HepG2 (cell line): Measurements from ENCODE around the gene CDC37L1. TPM values are rescaled to one million over a fixed set of nuclear protein-coding genes. Genes with fewer than 3 reads are reported as not detected.

Experiments used
- ARID5B ChIP-seq: IDR thresholded peaks from 2 replicates; pipeline ENCODE4 v1.4.0; 2020; ENCODE audit warnings: mild to moderate bottlenecking, missing genetic modification reagents
- ATM ChIP-seq: fragments of 450-650 bp; IDR thresholded peaks from 2 replicates; pipeline ENCODE4 v1.7.1; 2017; ENCODE audit warnings: mild to moderate bottlenecking, borderline replicate concordance
- GABPA ChIP-seq, 2 experiments: IDR thresholded peaks; 2 replicates each; pipeline ENCODE4 v1.6.1; 2011 to 2016; ENCODE audit warnings: low read depth in 2 of 2, low read length in 1 of 2, missing biosample characterization in 1 of 2, missing genetic modification characterization in 1 of 2
- GATAD1 ChIP-seq: IDR thresholded peaks from 2 replicates; pipeline ENCODE4 v1.6.1; 2016; ENCODE audit warnings: missing genetic modification reagents, missing compliant biosample characterization
- IKZF1 ChIP-seq: fragments of 450-650 bp; IDR thresholded peaks from 2 replicates; pipeline ENCODE4 v1.7.1; 2016
- JUND ChIP-seq: sonication (generic); formaldehyde crosslinking; IDR thresholded peaks from 2 replicates; pipeline ENCODE4 v1.8.0; 2022; ENCODE audit warnings: mild to moderate bottlenecking, missing genetic modification reagents
- MED8 ChIP-seq: sonication (generic); formaldehyde crosslinking; IDR thresholded peaks from 2 replicates; pipeline ENCODE4 v1.8.1; 2023; ENCODE audit warnings: mild to moderate bottlenecking, missing genetic modification reagents; ENCODE audit not compliant: insufficient replicate concordance
- MTF2 ChIP-seq: sonication (generic); formaldehyde crosslinking; IDR thresholded peaks from 2 replicates; pipeline ENCODE4 v1.5.0; 2020; ENCODE audit warnings: missing genetic modification reagents, borderline replicate concordance
- NFYC ChIP-seq: IDR thresholded peaks from 2 replicates; pipeline ENCODE4 v1.6.1; 2016; ENCODE audit warnings: missing genetic modification reagents, missing compliant biosample characterization
- PATZ1 ChIP-seq: sonication (generic); formaldehyde crosslinking; IDR thresholded peaks from 2 replicates; pipeline ENCODE4 v1.4.0; 2020; ENCODE audit warnings: missing genetic modification reagents
- PCBP1 ChIP-seq: fragments of 200-400 bp; formaldehyde crosslinking; IDR thresholded peaks from 2 replicates; pipeline ENCODE4 v1.6.1; 2017; ENCODE audit warnings: mild to moderate bottlenecking, low read depth, low read length, borderline replicate concordance
- POLR2G ChIP-seq: fragments of 200-400 bp; formaldehyde crosslinking; IDR thresholded peaks from 2 replicates; pipeline ENCODE4 v1.6.1; 2018; ENCODE audit warnings: mild to moderate bottlenecking, low read depth, low read length, moderate library complexity
- SNAPC2 ChIP-seq: sonication (generic); formaldehyde crosslinking; IDR thresholded peaks from 2 replicates; pipeline ENCODE4 v1.8.1; 2022; ENCODE audit warnings: mild to moderate bottlenecking, missing genetic modification reagents
- TSC22D2 ChIP-seq: sonication (generic); formaldehyde crosslinking; IDR thresholded peaks from 2 replicates; pipeline ENCODE4 v1.5.1; 2020; ENCODE audit warnings: missing genetic modification reagents, mild to moderate bottlenecking, borderline replicate concordance
- ZFP62 ChIP-seq: sonication (generic); formaldehyde crosslinking; IDR thresholded peaks from 2 replicates; pipeline ENCODE4 v1.4.0; 2020; ENCODE audit warnings: missing genetic modification reagents
- ZFP91 ChIP-seq: sonication (generic); formaldehyde crosslinking; IDR thresholded peaks from 2 replicates; pipeline ENCODE4 v1.9.0; 2022; ENCODE audit warnings: missing genetic modification reagents, mild to moderate bottlenecking, borderline replicate concordance
- ZNF296 ChIP-seq: sonication (generic); formaldehyde crosslinking; conservative IDR thresholded peaks from 2 replicates; pipeline ENCODE4 v1.5.0; 2020; ENCODE audit warnings: mild to moderate bottlenecking, missing genetic modification reagents
- ZNF546 ChIP-seq: sonication (generic); formaldehyde crosslinking; conservative IDR thresholded peaks from 2 replicates; pipeline ENCODE4 v1.8.1; 2023; ENCODE audit warnings: mild to moderate bottlenecking, missing genetic modification reagents
- ZNF615 ChIP-seq: sonication (generic); formaldehyde crosslinking; IDR thresholded peaks from 2 replicates; pipeline ENCODE4 v1.5.0; 2020; ENCODE audit warnings: mild to moderate bottlenecking, missing genetic modification reagents, borderline replicate concordance
- ZNF629 ChIP-seq: sonication (generic); formaldehyde crosslinking; conservative IDR thresholded peaks from 2 replicates; pipeline ENCODE4 v1.5.0; 2020; ENCODE audit warnings: missing genetic modification reagents
- ZNF737 ChIP-seq: sonication (generic); formaldehyde crosslinking; IDR thresholded peaks from 2 replicates; pipeline ENCODE4 v1.5.0; 2020; ENCODE audit warnings: missing genetic modification reagents, mild to moderate bottlenecking, borderline replicate concordance
- ZNF746 ChIP-seq: sonication (generic); formaldehyde crosslinking; IDR thresholded peaks from 2 replicates; pipeline ENCODE4 v1.8.0; 2022; ENCODE audit warnings: mild to moderate bottlenecking, missing genetic modification reagents
- polyA plus RNA-seq, 8 experiments: library from polyadenylated mRNA; depleted of rRNA in 3 of 8; stranded (reverse) in 7 of 8; unstranded in 1 of 8; fragments of >200 nt; fragmentation: Illumina TruSeq in 4 of 8; extraction: Trizol in 4 of 8; gene quantifications; 2 replicates each; pipeline versions ENCODE4 v1.2.1 to v1.2.3, GENCODE V29; 2011 to 2016; ENCODE audit warnings: low read depth in 4 of 8, missing spikeins in 1 of 8, mixed read lengths in 1 of 8; ENCODE audit not compliant: insufficient read depth in 1 of 8
- total RNA-seq, 5 experiments: library from RNA; depleted of rRNA; stranded (reverse); fragments of >200 nt; fragmentation: Illumina TruSeq; extraction: Trizol; gene quantifications; 2 replicates each; pipeline ENCODE4 v1.2.3, GENCODE V29; 2016; ENCODE audit warnings: low read depth in 1 of 5

CDC37L1 gene
- total and polyA plus RNA-seq, 2 of the 13 experiments (the other 11 are each of a cell fraction or from before 2014, with no cell fraction given), result 5.5 to 17.0 TPM

DNA sequence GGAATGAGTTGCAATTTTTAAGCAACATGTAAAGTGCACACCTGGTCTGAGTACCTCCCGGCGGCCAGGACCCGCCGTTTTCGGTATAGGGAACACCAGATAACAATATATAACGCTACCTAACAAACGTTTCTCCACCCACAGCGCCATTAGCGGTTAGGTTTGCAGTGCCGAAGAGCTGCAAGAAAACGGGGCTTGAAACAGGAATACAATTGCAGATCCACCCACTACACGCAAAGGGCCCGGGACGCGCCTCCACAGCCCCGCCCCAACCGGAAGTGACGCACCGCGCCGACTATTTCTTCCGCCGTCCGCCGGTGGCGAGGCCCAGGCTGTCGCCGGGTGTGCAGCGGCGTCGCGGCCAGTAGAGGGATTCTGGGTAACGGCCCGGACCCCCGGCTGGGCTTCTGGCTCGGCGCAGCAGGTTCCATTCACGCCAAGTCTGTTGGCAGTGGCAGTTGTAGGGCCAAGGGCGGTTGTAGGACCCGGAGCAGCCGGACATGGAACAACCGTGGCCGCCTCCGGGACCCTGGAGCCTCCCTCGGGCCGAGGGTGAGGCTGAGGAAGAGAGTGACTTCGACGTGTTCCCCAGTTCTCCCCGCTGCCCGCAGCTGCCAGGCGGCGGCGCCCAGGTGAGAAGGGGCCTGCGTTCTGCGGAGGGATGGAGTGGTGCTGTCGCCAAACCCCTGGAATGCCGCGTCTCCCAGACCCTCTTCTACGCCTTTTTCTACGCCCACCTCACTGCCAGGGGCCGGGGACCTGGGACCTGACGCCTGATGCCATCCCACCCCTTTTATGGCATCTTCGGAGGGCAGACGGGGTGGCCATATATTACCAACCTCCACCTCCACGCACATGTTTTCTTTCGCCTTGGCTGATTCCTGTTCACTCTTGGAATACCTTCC lies at the start of gene CDC37L1 (continued):
- TF ChIP-seq ZFP91 (peak; percentile 88; the same call in 1 of the 2 replicates), NFYC (CRISPR knock-in tag) (no peak; the same call in 1 of the 2 replicates), ARID5B (CRISPR knock-in tag) (peak; percentile 80), MTF2 (CRISPR knock-in tag) (no peak), ATM (no peak), ZNF746 (CRISPR knock-in tag) (no peak), ZNF615 (CRISPR knock-in tag) (0 out of 2 replicates have a peak, but pooled peaks have one; percentile 58), ZNF296 (no peak; the same call in 1 of the 2 replicates), SNAPC2 (CRISPR knock-in tag) (peak; percentile 76; the same call in 1 of the 2 replicates), IKZF1 (no peak), ZNF546 (CRISPR knock-in tag) (peak; percentile 88; the same call in 1 of the 2 replicates), PCBP1 (no peak), POLR2G (peak; percentile 96), JUND (CRISPR knock-in tag) (peak; percentile 27; the same call in 1 of the 2 replicates), ZFP62 (CRISPR knock-in tag) (0 out of 2 replicates have a peak, but pooled peaks have one; percentile 28), PATZ1 (CRISPR knock-in tag) (no peak), GATAD1 (CRISPR knock-in tag) (peak; percentile 86), ZNF737 (peak; percentile 61; the same call in 1 of the 2 replicates), MED8 (CRISPR knock-in tag) (peak; percentile 43), GABPA (IDR thresholded peaks at IDR 0.05; ENCODE audit: low read depth, low read length) (peak; percentile 92), GABPA (CRISPR knock-in tag; IDR thresholded peaks at IDR 0.05; ENCODE audit: low read depth) (peak; percentile 96), ZNF629 (peak; percentile 20; the same call in 1 of the 2 replicates), TSC22D2 (CRISPR knock-in tag) (no peak; the same call in none of the 2 replicates)
